LNCAP (cell line): Measurements from ENCODE around the gene SPARC.

Experiments used
- TF ChIP-seq, protein P1 (sequence below): fragments of 450-650 bp; IDR thresholded peaks from 2 replicates; pipeline ENCODE4 v1.5.1; 2017; ENCODE audit warnings: mild to moderate bottlenecking

SPARC gene

GRCh38 chr5:151620461-151620840 lies 66.3 kb downstream of the SPARC start:
- TF ChIP-seq, protein P1, sequence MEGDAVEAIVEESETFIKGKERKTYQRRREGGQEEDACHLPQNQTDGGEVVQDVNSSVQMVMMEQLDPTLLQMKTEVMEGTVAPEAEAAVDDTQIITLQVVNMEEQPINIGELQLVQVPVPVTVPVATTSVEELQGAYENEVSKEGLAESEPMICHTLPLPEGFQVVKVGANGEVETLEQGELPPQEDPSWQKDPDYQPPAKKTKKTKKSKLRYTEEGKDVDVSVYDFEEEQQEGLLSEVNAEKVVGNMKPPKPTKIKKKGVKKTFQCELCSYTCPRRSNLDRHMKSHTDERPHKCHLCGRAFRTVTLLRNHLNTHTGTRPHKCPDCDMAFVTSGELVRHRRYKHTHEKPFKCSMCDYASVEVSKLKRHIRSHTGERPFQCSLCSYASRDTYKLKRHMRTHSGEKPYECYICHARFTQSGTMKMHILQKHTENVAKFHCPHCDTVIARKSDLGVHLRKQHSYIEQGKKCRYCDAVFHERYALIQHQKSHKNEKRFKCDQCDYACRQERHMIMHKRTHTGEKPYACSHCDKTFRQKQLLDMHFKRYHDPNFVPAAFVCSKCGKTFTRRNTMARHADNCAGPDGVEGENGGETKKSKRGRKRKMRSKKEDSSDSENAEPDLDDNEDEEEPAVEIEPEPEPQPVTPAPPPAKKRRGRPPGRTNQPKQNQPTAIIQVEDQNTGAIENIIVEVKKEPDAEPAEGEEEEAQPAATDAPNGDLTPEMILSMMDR = no peak

GRCh38 chr5:151619812-151620460 lies 66.8 kb downstream of the SPARC start:
- TF ChIP-seq, protein P1 = no peak

- TF ChIP-seq, protein P1 = no peak
Observed at GRCh38 chr5:151618907-151619306, 67.8 kb downstream of the SPARC start.

DNA sequence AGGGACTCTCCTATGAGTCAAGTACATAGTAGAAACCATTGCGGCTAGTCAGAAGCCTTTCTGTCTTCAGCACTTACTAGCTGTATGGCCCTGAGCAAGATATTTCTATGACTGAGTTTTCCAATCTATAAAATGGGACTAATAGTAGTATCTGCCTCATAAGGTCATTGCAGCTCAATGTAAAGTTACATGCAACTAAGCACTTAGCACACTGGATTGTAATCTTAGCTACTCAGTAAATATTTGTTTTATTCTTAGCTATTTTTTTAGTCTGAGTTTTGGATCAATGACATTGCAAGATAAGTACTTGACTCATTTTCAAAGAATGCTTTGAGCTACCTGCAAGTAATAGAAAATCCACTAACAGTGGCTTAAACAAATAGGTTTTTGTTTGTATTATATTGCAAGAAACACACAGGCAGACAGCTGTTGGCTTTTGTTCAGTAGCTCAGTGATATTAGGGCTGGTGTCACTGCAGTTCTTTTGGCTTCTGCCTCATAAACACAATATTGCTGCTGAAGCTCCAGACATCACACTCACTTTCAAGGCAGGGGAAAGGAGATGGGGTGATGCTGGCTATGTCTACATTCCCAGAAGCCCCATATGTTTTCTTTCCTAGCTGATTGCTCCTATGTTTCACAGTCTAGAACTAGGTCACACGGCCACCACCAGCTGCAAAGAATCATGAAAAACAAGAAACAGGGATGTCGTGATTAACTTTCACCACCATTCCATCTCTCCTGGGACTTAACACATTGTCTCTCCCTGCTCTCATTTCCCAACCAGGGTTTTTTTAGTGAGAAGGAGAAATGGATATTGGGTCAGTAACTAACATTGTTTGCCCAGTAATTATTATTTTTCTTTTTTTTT lies 68.6 kb downstream of the SPARC start:
- TF ChIP-seq, protein P1 = no peak

DNA sequence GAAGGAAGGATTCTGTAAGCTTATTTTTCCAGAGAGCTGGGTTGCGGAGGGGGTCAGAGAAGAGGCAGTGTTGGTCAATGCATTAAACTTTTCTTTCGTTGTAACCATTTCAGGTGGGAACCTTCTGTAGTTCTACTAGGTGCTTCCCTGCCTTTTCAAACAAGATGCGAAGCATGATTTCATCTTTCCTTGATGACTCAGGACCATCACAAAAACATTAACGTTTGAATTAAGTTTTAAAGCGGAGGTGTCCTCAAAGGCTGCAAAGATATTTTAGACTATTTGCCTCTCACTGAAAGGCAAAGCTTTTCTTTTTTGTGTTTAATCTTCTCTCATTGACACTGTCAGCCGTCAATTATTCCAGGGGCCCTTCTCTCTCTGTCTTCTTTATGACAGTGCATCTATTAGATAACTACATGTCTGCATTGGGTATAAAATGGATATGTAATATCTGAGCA lies 69.3 kb downstream of the SPARC start:
- TF ChIP-seq, protein P1 = no peak

DNA sequence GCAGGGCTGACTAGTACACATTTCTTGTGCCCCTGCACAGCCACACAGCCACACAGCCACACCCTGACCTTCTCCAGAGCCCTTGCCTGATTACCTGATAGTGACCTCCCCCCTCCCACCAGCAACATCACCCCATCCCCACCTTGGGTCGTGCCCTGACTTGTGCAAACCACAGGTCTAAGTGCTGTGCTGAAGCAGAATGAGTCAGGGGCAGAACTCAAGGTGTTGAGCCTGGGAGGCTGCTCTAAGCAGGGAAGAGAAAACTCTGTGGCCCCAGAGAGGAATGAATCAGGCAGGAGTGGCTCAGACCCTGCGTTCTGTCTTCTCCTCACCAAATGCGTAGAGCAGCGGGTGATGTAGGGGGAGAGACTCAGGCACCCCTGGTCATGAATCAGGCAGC lies 71.3 kb downstream of the SPARC start:
- TF ChIP-seq, protein P1 = no peak

DNA sequence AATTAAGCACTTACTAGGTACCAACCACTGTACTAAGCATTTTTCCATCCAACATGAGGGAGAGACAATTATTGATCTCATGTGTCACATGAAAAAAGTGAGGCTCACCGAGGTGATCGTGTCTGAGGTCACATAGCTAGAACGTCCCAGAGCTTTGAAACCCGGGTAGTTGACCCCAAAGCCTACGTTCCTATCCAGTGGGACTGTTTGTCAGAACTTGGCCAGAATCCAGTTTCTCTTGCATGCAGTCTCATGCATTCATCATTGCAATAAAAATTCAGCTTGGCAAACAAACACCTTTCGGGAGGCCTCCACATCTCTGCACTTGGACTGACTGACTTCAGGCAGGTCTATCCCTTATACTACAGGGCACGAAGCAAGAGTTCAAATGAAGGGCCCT lies 72.2 kb downstream of the SPARC start:
- TF ChIP-seq, protein P1 = no peak
